ENCODE measurements around the gene SYT6. TPM values are rescaled to one million over a fixed set of nuclear protein-coding genes. Genes with fewer than 3 reads are reported as not detected.

Gene SYT6
- total and polyA plus RNA-seq, 4 donors = 0.01 to 4.2 TPM; not detected in 2

GRCh38 chr1:114167226-114167625 is 13.6 kb upstream of the SYT6 start:
- no peak overlapping the region for H3K27ac ChIP-seq (ENCODE audit: low read depth in 1 of 2, low read length in 1 of 2)
- no peak overlapping the region for H3K4me3 ChIP-seq
- DNase-seq = no peak
- ATAC-seq (ENCODE audit: insufficient read depth, low FRiP score) = no peak
- H3K9me3 ChIP-seq (ENCODE audit: control insufficient read depth in 4 of 4, insufficient read depth in 3 of 4, low read length in 3 of 4) = peaks cover 0 to 2% (median under 1%) of the 10 kb centered on the region in 4 donors
- no peaks in the 10 kb centered on the region for H3K36me3 ChIP-seq (ENCODE audit: control insufficient read depth in 4 of 4, insufficient read depth in 4 of 4, low read length in 4 of 4)
- peaks cover 0 to 4% (median 0%) of the 10 kb centered on the region in 3 donors for H3K27me3 ChIP-seq (ENCODE audit: control insufficient read depth in 3 of 3, insufficient read depth in 3 of 3, low read length in 2 of 3)
- H3K4me1 ChIP-seq (ENCODE audit: control insufficient read depth in 5 of 5, insufficient read depth in 5 of 5, low read length in 5 of 5) = no peaks in the 10 kb centered on the region
- TF ChIP-seq CTCF (IDR thresholded peaks at IDR 0.05; ENCODE audit: control extremely low read depth, extremely low read depth) = no peak
- WGBS, 2 donors = 33 to 62% methylated on average over 3 of the region's 3 CpGs
- H3K9ac ChIP-seq (ENCODE audit: insufficient read depth in 1 of 2, low read length in 2 of 2) = no peak overlapping the region

GRCh38 chr1:114164840-114165543 is 11.3 kb upstream of the SYT6 start:
- 77 to 91% methylated on average over 3 of the region's 3 CpGs for WGBS, 2 donors
- peaks cover 0 to 5% (median 0%) of the 10 kb centered on the region in 5 donors for H3K4me1 ChIP-seq (ENCODE audit: control insufficient read depth in 5 of 5, insufficient read depth in 5 of 5, low read length in 5 of 5)
- no peak for DNase-seq
- no peak overlapping the region for H3K4me3 ChIP-seq
- no peaks in the 10 kb centered on the region for H3K36me3 ChIP-seq (ENCODE audit: control insufficient read depth in 4 of 4, insufficient read depth in 4 of 4, low read length in 4 of 4)
- H3K27me3 ChIP-seq (ENCODE audit: control insufficient read depth in 3 of 3, insufficient read depth in 3 of 3, low read length in 2 of 3) = peaks cover 0 to 4% (median 0%) of the 10 kb centered on the region in 3 donors
- H3K27ac ChIP-seq (ENCODE audit: low read depth in 1 of 2, low read length in 1 of 2) = no peak overlapping the region
- H3K9me3 ChIP-seq (ENCODE audit: control insufficient read depth in 4 of 4, insufficient read depth in 3 of 4, low read length in 3 of 4) = peaks cover 0 to 2% (median 0%) of the 10 kb centered on the region in 4 donors
- no peak for TF ChIP-seq CTCF (IDR thresholded peaks at IDR 0.05; ENCODE audit: control extremely low read depth, extremely low read depth)
- no peak overlapping the region for H3K9ac ChIP-seq (ENCODE audit: insufficient read depth in 1 of 2, low read length in 2 of 2)
- ATAC-seq (ENCODE audit: insufficient read depth, low FRiP score) = no peak

GRCh38 chr1:114159941-114160340 is 6.3 kb upstream of the SYT6 start:
- H3K27ac ChIP-seq (ENCODE audit: low read depth in 1 of 2, low read length in 1 of 2) = no peak overlapping the region
- H3K36me3 ChIP-seq (ENCODE audit: control insufficient read depth in 4 of 4, insufficient read depth in 4 of 4, low read length in 4 of 4) = no peaks in the 10 kb centered on the region
- TF ChIP-seq CTCF (IDR thresholded peaks at IDR 0.05; ENCODE audit: control extremely low read depth, extremely low read depth) = no peak
- DNase-seq = peak in 1 of 3 donors; percentile 85
- WGBS, 2 donors = 82 to 86% methylated on average over 2 of the region's 2 CpGs
- no peak overlapping the region for H3K9ac ChIP-seq (ENCODE audit: insufficient read depth in 1 of 2, low read length in 2 of 2)
- H3K4me1 ChIP-seq (ENCODE audit: control insufficient read depth in 5 of 5, insufficient read depth in 5 of 5, low read length in 5 of 5) = peaks cover 0 to 5% (median 0%) of the 10 kb centered on the region in 5 donors
- H3K4me3 ChIP-seq = no peak overlapping the region
- peaks cover 0 to 3% (median 0%) of the 10 kb centered on the region in 4 donors for H3K9me3 ChIP-seq (ENCODE audit: control insufficient read depth in 4 of 4, insufficient read depth in 3 of 4, low read length in 3 of 4)
- H3K27me3 ChIP-seq (ENCODE audit: control insufficient read depth in 3 of 3, insufficient read depth in 3 of 3, low read length in 2 of 3) = peaks cover 6 to 31% (median 14%) of the 10 kb centered on the region in 3 donors
- ATAC-seq (ENCODE audit: insufficient read depth, low FRiP score) = no peak
